GM08714 (cell line): ENCODE results near the gene CXCL11.
"Not testable (repeated sequence)": the region's sequence is repeated elsewhere in the genome, so short reads cannot be mapped to it uniquely, and the experiment has no call there.

ENCODE experiments used
- H3K4me3 ChIP-seq: fragments of 200-500 bp; sonication (Bioruptor generic); 2 replicates; pipeline ENCODE4 v1.5.1; 2014; ENCODE audit warnings: mild to moderate bottlenecking, low read length, inconsistent platforms
- ZNF274 ChIP-seq: IDR thresholded peaks from 2 replicates; pipeline ENCODE4 v1.6.1; 2012; ENCODE audit warnings: mild to moderate bottlenecking, low read depth, low read length

Gene CXCL11

GRCh38 chr4:76055421-76055820 is 19.6 kb upstream of the CXCL11 start:
- no peak overlapping the region for H3K4me3 ChIP-seq

GRCh38 chr4:76055016-76055415 is 19.1 kb upstream of the CXCL11 start:
- no peak overlapping the region for H3K4me3 ChIP-seq
- TF ChIP-seq ZNF274: no peak

More at GRCh38 chr4:76055421-76055820, 19.6 kb upstream of the CXCL11 start:
- TF ChIP-seq ZNF274: no peak

GRCh38 chr4:76053730-76054129 is 17.9 kb upstream of the CXCL11 start:
- TF ChIP-seq ZNF274: no peak

GRCh38 chr4:76050560-76051050 is 14.7 kb upstream of the CXCL11 start:
- not testable (repeated sequence) for H3K4me3 ChIP-seq

More at GRCh38 chr4:76053730-76054129, 17.9 kb upstream of the CXCL11 start:
- no peak overlapping the region for H3K4me3 ChIP-seq

- not testable (repeated sequence) for H3K4me3 ChIP-seq
Observed at GRCh38 chr4:76049860-76050416, 14.1 kb upstream of the CXCL11 start.

- H3K4me3 ChIP-seq: not testable (repeated sequence)
Observed at GRCh38 chr4:76044686-76045085, 8.8 kb upstream of the CXCL11 start.

- H3K4me3 ChIP-seq: not testable (repeated sequence)
Observed at GRCh38 chr4:76043306-76043705, 7.4 kb upstream of the CXCL11 start.

- not testable (repeated sequence) for H3K4me3 ChIP-seq
Observed at GRCh38 chr4:76042241-76042998, 6.5 kb upstream of the CXCL11 start.

GRCh38 chr4:76036855-76037254 is 985 bp upstream of the CXCL11 start:
- no peak for TF ChIP-seq ZNF274
- H3K4me3 ChIP-seq: no peak overlapping the region

GRCh38 chr4:76035141-76035540 is 729 bp downstream of the CXCL11 start:
- TF ChIP-seq ZNF274: no peak
- no peak overlapping the region for H3K4me3 ChIP-seq

GRCh38 chr4:76029300-76029699 is 6.6 kb downstream of the CXCL11 start:
- TF ChIP-seq ZNF274: no peak
- no peak overlapping the region for H3K4me3 ChIP-seq

GRCh38 chr4:76028350-76028765 is 7.5 kb downstream of the CXCL11 start:
- TF ChIP-seq ZNF274: no peak
- H3K4me3 ChIP-seq: no peak overlapping the region

GRCh38 chr4:76024065-76024464 is 11.8 kb downstream of the CXCL11 start:
- no peak for TF ChIP-seq ZNF274
- H3K4me3 ChIP-seq: no peak overlapping the region

- TF ChIP-seq ZNF274: no peak
- H3K4me3 ChIP-seq: no peak within 1 kb of the TSS
Observed at GRCh38 chr4:76023389-76023788, 12.5 kb downstream of the CXCL11 start, which contains the start of gene CXCL10. TSS of gene CXCL10 (minus strand) at chr4:76023497. CDS start at chr4:76023431, 66 bp downstream.

GRCh38 chr4:76022677-76023076 is 13.2 kb downstream of the CXCL11 start:
- no peak overlapping the region for H3K4me3 ChIP-seq
- no peak for TF ChIP-seq ZNF274

- H3K4me3 ChIP-seq: no peak overlapping the region
- no peak for TF ChIP-seq ZNF274
Observed at GRCh38 chr4:76022031-76022430, 13.8 kb downstream of the CXCL11 start.
